Liver (tissue), 9 donors: ENCODE data around the gene RAP1GAP2. TPM values are rescaled to one million over a fixed set of nuclear protein-coding genes. Genes with fewer than 3 reads are reported as not detected.

Source experiments
- DNase-seq: peaks from one replicate; pipeline ENCODE4 v3.0.0-alpha.2; 2017; ENCODE audit warnings: low spot score
- H3K27ac ChIP-seq, 2 donors: one replicate each; pipeline ENCODE4 v1.7.0; 2013; ENCODE audit warnings: inconsistent platforms in 2 of 2, low read length in 2 of 2, control low read depth in 1 of 2, low read depth in 1 of 2, mild to moderate bottlenecking in 1 of 2
- H3K27me3 ChIP-seq, 4 donors: one replicate each; pipeline versions ENCODE4 v1.6.1 to v1.7.0; 2013; ENCODE audit warnings: low read length in 3 of 4, inconsistent platforms in 1 of 4, mild to moderate bottlenecking in 1 of 4, moderate library complexity in 1 of 4; ENCODE audit not compliant: control insufficient read depth in 4 of 4, insufficient read depth in 4 of 4
- H3K36me3 ChIP-seq, 4 donors: one replicate each; pipeline versions ENCODE4 v1.6.1 to v1.7.0; 2013; ENCODE audit warnings: low read length in 3 of 4, mild to moderate bottlenecking in 3 of 4, low read depth in 1 of 4, moderate library complexity in 1 of 4; ENCODE audit not compliant: control insufficient read depth in 4 of 4, insufficient read depth in 3 of 4
- H3K4me1 ChIP-seq, 4 donors: one replicate each; pipeline versions ENCODE4 v1.6.1 to v1.7.0; 2013; ENCODE audit warnings: low read length in 3 of 4, mild to moderate bottlenecking in 3 of 4, moderate library complexity in 1 of 4; ENCODE audit not compliant: control insufficient read depth in 4 of 4, insufficient read depth in 4 of 4
- H3K4me3 ChIP-seq, 3 donors: one replicate each; pipeline versions ENCODE4 v1.6.1 to v1.7.0; 2013; ENCODE audit warnings: low read length in 3 of 3, control low read depth in 1 of 3, low read depth in 1 of 3, mild to moderate bottlenecking in 1 of 3
- H3K9ac ChIP-seq, 2 donors: one replicate each; pipeline ENCODE4 v1.7.0; 2013; ENCODE audit warnings: low read length in 2 of 2, mild to moderate bottlenecking in 2 of 2, moderate library complexity in 2 of 2, control low read depth in 1 of 2, low read depth in 1 of 2
- H3K9me3 ChIP-seq, 4 donors: one replicate each; pipeline versions ENCODE4 v1.6.1 to v1.7.0; 2013; ENCODE audit warnings: low read length in 3 of 4; ENCODE audit not compliant: control insufficient read depth in 4 of 4
- ATF3 ChIP-seq: IDR thresholded peaks from 2 replicates; pipeline ENCODE4 v1.6.1; 2016; ENCODE audit warnings: antibody characterized with exemption
- CTCF ChIP-seq: fragments of 150-350 bp; IDR thresholded peaks from 2 replicates; pipeline ENCODE4 v1.5.1; 2017; ENCODE audit warnings: improper control_type of control experiment, low read depth, low read length; ENCODE audit not compliant: missing input control
- EGR1 ChIP-seq, 2 donors: IDR thresholded peaks; 2 replicates each; pipeline ENCODE4 v1.6.1; 2016 to 2018; ENCODE audit warnings: antibody characterized with exemption in 2 of 2, low read depth in 2 of 2
- FOXA1 ChIP-seq: IDR thresholded peaks from 2 replicates; pipeline ENCODE4 v1.6.1; 2016; ENCODE audit warnings: antibody characterized with exemption
- GABPA ChIP-seq, 2 donors: IDR thresholded peaks in 1 of 2; conservative IDR thresholded peaks in 1 of 2; 2 replicates each; pipeline ENCODE4 v1.6.1; 2016; ENCODE audit warnings: antibody characterized with exemption in 2 of 2, mild to moderate bottlenecking in 1 of 2, moderate library complexity in 1 of 2
- HNF4G ChIP-seq: IDR thresholded peaks from 2 replicates; pipeline ENCODE4 v1.6.1; 2016; ENCODE audit warnings: antibody characterized with exemption
- JUND ChIP-seq, 2 donors: IDR thresholded peaks; 2 replicates each; pipeline ENCODE4 v1.6.1; 2016; ENCODE audit warnings: antibody characterized with exemption in 2 of 2
- MAX ChIP-seq: IDR thresholded peaks from 2 replicates; pipeline ENCODE4 v1.6.1; 2016; ENCODE audit warnings: antibody characterized with exemption
- NR2F2 ChIP-seq: IDR thresholded peaks from 2 replicates; pipeline ENCODE4 v1.6.1; 2016; ENCODE audit warnings: antibody characterized with exemption
- REST ChIP-seq: IDR thresholded peaks from 2 replicates; pipeline ENCODE4 v1.6.1; 2016; ENCODE audit warnings: antibody characterized with exemption, mild to moderate bottlenecking
- RXRA ChIP-seq, 2 donors: IDR thresholded peaks; 2 replicates each; pipeline ENCODE4 v1.6.1; 2017 to 2018; ENCODE audit warnings: antibody characterized with exemption in 2 of 2, mild to moderate bottlenecking in 1 of 2
- SP1 ChIP-seq: IDR thresholded peaks from 2 replicates; pipeline ENCODE4 v1.6.1; 2018; ENCODE audit warnings: antibody characterized with exemption, mild to moderate bottlenecking
- TAF1 ChIP-seq: conservative IDR thresholded peaks from 2 replicates; pipeline ENCODE4 v1.6.1; 2016; ENCODE audit warnings: antibody characterized with exemption, mild to moderate bottlenecking
- YY1 ChIP-seq: IDR thresholded peaks from 2 replicates; pipeline ENCODE4 v1.6.1; 2016; ENCODE audit warnings: antibody characterized with exemption, mild to moderate bottlenecking
- ZBTB33 ChIP-seq: IDR thresholded peaks from 2 replicates; pipeline ENCODE4 v1.6.1; 2016; ENCODE audit warnings: antibody characterized with exemption
- WGBS: extraction: QIAGEN DNeasy Blood & Tissue Kit; methylation state at CpG from one replicate; pipeline ENCODE4 v1.1.7; 2013; 5-methylcytosine and 5-hydroxymethylcytosine counted together
- polyA plus RNA-seq, 2 donors: library from polyadenylated mRNA; stranded (reverse) in 1 of 2; unstranded in 1 of 2; fragments of 200-250 nt in 1 of 2; fragments of >200 nt in 1 of 2; fragmentation: Nextera tagmentation in 1 of 2; extraction: Ambion mirVana in 1 of 2; gene quantifications; one replicate each; pipeline versions ENCODE4 v1.2.1 to v1.2.3, GENCODE V29; 2013 to 2015
- total RNA-seq, 2 donors: library from RNA; depleted of rRNA; stranded (reverse); fragments of >200 nt; gene quantifications; one replicate each; pipeline ENCODE4 v1.2.3, GENCODE V29; 2014
- donor health status: healthy.
- donor health status: healthy.
- donor health status: healthy.
- donor health status: healthy.
- donor health status: healthy.

RAP1GAP2 gene
- total and polyA plus RNA-seq, 4 donors, result 0.56 to 1.7 (median 1.1) TPM

- 92% methylated on average over 31 of the region's 31 CpGs for WGBS
- no peak for TF ChIP-seq JUND (IDR thresholded peaks at IDR 0.05)
- no peak for TF ChIP-seq TAF1
- no peak for TF ChIP-seq NR2F2
- no peak for TF ChIP-seq MAX
- Histone ChIP-seq H3K9me3 (peaks cover under 1 to 15% (median 3%) of the 10 kb centered on the region in 4 donors), H3K4me3 (no peak overlapping the region), H3K9ac (no peak overlapping the region), H3K4me1 (no peaks in the 10 kb centered on the region), H3K27ac (no peak overlapping the region), H3K36me3 (peaks cover 0 to 7% (median 0%) of the 10 kb centered on the region in 4 donors), H3K27me3 (no peaks in the 10 kb centered on the region)
- no peak for DNase-seq
Observed at GRCh38 chr17:3026856-3027751, 230.9 kb downstream of the RAP1GAP2 start.

GRCh38 chr17:3027786-3028532 lies 231.7 kb downstream of the RAP1GAP2 start:
- DNase-seq, result no peak
- Histone ChIP-seq H3K9me3 (peaks cover 0 to 9% (median 2%) of the 10 kb centered on the region in 4 donors), H3K4me1 (no peaks in the 10 kb centered on the region), H3K36me3 (peaks cover 0 to 3% (median 0%) of the 10 kb centered on the region in 4 donors), H3K27ac (no peak overlapping the region), H3K27me3 (no peaks in the 10 kb centered on the region), H3K9ac (no peak overlapping the region), H3K4me3 (no peak overlapping the region)
- no peak for TF ChIP-seq TAF1
- no peak for TF ChIP-seq MAX
- TF ChIP-seq CTCF, result no peak
- TF ChIP-seq FOXA1, result no peak
- no peak for TF ChIP-seq ZBTB33
- WGBS, result 93% methylated on average over 18 of the region's 18 CpGs

GRCh38 chr17:3029213-3029913 lies 233.1 kb downstream of the RAP1GAP2 start:
- Histone ChIP-seq H3K4me3 (no peak overlapping the region), H3K9ac (no peak overlapping the region), H3K27ac (no peak overlapping the region), H3K36me3 (no peaks in the 10 kb centered on the region), H3K4me1 (no peaks in the 10 kb centered on the region), H3K9me3 (peaks cover 0 to 1% (median 0%) of the 10 kb centered on the region in 4 donors), H3K27me3 (no peaks in the 10 kb centered on the region)
- DNase-seq, result no peak
- 81% methylated on average over 19 of the region's 19 CpGs for WGBS
- TF ChIP-seq FOXA1, result no peak
- TF ChIP-seq GABPA (IDR thresholded peaks at IDR 0.05 in 1 of 2, conservative IDR thresholded peaks at IDR 0.05 in 1 of 2), result no peak
- TF ChIP-seq RXRA (IDR thresholded peaks at IDR 0.05), result no peak
- TF ChIP-seq REST, result no peak
- no peak for TF ChIP-seq MAX
- no peak for TF ChIP-seq NR2F2
- TF ChIP-seq YY1, result no peak
- no peak for TF ChIP-seq SP1
- TF ChIP-seq EGR1 (IDR thresholded peaks at IDR 0.05; ENCODE audit: low read depth in 2 of 2), result no peak
- no peak for TF ChIP-seq ATF3
- TF ChIP-seq HNF4G, result no peak
